Urinary bladder (tissue), 4 donors: ENCODE measurements around the gene ANLN. TPM values are rescaled to one million over a fixed set of nuclear protein-coding genes. Genes with fewer than 3 reads are reported as not detected.
"Not testable (repeated sequence)": the region's sequence is repeated elsewhere in the genome, so short reads cannot be mapped to it uniquely, and the experiment has no call there.

Experiments used
- DNase-seq: peaks from one replicate; pipeline ENCODE4 v3.0.0-alpha.2; 2015; ENCODE audit errors: extremely low spot score
- H3K27ac ChIP-seq: one replicate; pipeline ENCODE4 v1.5.1; 2013; ENCODE audit warnings: low read depth, mild to moderate bottlenecking, moderate library complexity
- H3K36me3 ChIP-seq: one replicate; pipeline ENCODE4 v1.6.1; 2013; ENCODE audit warnings: mild to moderate bottlenecking, moderate library complexity; ENCODE audit not compliant: insufficient read depth
- H3K4me1 ChIP-seq: one replicate; pipeline ENCODE4 v1.6.1; 2013; ENCODE audit warnings: mild to moderate bottlenecking, moderate library complexity; ENCODE audit not compliant: insufficient read depth
- H3K4me3 ChIP-seq: one replicate; pipeline ENCODE4 v1.5.1; 2013; ENCODE audit warnings: low read depth, low read length
- WGBS: extraction: QIAGEN DNeasy Blood & Tissue Kit; methylation state at CpG from one replicate; pipeline ENCODE4 v1.1.7; 2013; 5-methylcytosine and 5-hydroxymethylcytosine counted together
- polyA plus RNA-seq: library from polyadenylated mRNA; stranded (reverse); fragments of 200-250 nt; gene quantifications from one replicate; pipeline ENCODE4 v1.2.3, GENCODE V29; 2013
- total RNA-seq: library from RNA; depleted of rRNA; stranded (reverse); fragments of >200 nt; gene quantifications from one replicate; pipeline ENCODE4 v1.2.3, GENCODE V29; 2014
- donor health status: healthy with polysubstance abuse.
- donor health status: healthy.

Gene ANLN
- total and polyA plus RNA-seq, 2 donors: 1.4 to 66.0 TPM

DNA sequence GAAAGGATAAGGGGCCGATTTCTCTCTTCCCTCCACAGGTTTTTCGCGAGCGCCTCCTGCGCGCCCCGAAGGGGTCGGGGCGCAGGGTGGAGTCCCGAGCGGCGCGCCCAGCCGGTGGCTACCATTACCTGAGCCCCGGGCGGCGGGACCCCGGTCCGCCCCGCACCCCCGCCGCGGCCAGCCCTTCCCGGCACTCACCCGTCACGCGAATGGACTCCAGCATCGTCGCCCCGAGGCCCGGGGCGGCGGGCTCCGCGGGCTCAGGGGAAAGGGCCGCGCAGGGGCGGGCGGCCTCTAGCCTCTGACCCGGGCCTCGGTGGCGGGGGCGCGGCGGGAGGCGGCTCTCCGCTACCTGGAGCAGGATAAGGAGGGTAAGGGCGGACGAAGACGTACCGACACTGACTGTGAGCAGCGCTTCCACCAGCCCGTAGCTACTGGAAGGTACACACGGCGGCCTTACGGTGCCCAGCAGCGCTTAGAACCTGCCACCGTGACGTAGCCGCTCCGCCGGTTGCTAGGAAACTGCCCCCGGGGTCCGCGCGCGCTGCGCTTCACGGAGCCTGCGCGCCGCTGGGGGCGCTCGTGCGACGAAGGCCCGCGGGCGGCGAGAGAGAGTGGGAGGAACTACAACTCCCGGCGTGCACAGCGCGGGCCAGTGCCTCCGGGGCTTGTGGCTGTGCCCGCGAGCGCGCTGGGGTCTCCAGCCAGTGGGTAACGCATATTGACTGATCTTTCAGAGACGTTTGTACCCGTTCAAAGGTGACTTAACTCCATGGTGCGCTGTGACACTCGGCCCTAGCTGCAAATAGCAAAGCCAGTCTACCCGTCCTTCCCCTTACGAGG, 22.7 kb upstream of the ANLN start:
- Histone ChIP-seq H3K4me3 (peak overlapping the region; percentile 86), H3K27ac (no peak overlapping the region), H3K36me3 (no peaks in the 10 kb centered on the region), H3K4me1 (no peaks in the 10 kb centered on the region)
- DNase-seq: peak; percentile 55
- WGBS: under 1% methylated on average over 96 of the region's 96 CpGs

DNA sequence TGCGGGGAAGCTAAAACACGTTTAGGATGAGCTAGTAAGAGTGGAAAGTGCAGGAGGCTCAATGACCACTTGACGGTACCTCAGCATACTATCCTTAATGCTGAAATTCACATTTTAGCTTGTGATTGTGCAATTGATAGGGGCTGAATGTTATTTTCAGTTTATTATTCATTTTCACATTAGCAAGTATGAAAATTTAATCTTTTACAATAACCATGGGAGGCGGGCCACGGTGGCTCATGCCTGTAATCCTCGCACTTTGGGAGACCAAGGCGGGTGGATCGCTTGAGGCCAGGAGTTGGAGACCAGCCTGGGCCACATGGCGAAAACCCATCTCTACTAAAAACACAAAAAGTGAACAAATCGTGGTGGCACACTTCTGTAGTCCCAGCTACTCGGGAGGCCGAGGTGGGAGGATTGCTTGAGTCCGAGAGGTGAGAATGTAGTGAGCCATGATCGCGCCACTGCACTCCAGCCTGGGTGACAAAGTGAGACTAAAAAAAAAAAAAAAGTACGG, 22.0 kb upstream of the ANLN start:
- no peak for DNase-seq
- H3K4me1 ChIP-seq: no peaks in the 10 kb centered on the region
- H3K4me3 ChIP-seq: peak overlapping the region; percentile 86
- WGBS: 67% methylated on average over 16 of the region's 16 CpGs
- no peaks in the 10 kb centered on the region for H3K36me3 ChIP-seq
- no peak overlapping the region for H3K27ac ChIP-seq

DNA sequence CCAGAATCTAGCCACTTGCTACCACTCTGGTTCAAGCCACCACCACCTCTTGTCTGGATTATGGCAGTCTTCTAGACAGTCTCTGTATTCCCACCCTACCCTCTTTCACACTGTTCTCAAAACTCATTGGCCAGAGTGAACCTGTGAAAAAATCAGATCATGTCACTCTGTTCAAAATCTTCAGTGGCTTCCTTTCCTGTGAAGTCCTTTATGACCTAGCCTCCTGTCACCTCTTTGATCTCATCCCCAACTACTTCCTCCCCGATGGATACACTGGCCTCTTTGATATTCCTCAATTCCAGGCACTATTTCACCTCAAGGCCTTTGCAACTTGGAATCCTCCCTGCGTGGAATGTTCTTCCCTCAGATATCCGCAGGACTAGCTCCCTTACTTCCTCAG, 21.2 kb upstream of the ANLN start:
- Histone ChIP-seq H3K4me1 (no peaks in the 10 kb centered on the region), H3K27ac (no peak overlapping the region), H3K36me3 (no peaks in the 10 kb centered on the region), H3K4me3 (no peak overlapping the region)
- DNase-seq: no peak
- 67% methylated on average over 3 of the region's 3 CpGs for WGBS

DNA sequence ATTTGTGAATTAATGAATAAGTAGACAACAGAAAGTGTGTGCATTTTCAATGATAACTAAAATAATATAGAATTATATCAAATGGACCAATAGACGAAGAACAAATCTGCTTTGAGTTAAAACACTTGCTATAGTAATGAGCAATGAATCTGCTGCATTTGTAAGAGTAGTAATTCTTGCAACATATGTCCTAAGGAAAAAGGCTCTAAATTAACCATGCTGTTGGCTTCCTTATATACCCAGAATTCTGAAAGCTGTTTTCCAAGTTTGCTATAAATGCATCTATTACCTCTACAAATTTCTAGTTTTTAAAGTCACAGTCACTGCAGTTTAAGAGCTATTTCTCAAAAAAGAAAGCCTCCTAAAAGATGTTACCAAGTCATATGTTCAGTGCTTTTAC, 20.5 kb upstream of the ANLN start:
- no peaks in the 10 kb centered on the region for H3K36me3 ChIP-seq
- H3K4me1 ChIP-seq: no peaks in the 10 kb centered on the region
- no peak overlapping the region for H3K4me3 ChIP-seq
- no peak for DNase-seq
- H3K27ac ChIP-seq: no peak overlapping the region
- WGBS: 91% methylated on average over 1 of the region's 1 CpG

DNA sequence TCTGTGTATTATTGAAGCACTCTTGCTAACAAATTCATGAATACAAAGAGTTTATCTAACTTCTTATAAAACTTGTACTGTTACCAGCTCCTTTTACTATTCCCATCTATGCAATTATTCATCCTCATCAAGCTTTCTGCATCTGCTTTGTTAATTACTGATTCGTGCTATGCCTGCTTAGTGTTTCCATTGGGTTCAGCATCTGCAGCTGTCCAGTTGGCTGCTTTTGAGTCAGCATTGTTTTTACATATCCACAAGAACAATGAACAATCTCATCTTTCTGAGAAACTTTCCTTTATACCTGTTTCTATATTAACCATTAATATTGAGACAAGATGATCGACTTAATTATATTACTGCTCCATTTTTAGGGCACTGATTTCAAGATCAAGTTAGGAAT, 19.6 kb upstream of the ANLN start:
- H3K27ac ChIP-seq: no peak overlapping the region
- H3K36me3 ChIP-seq: no peaks in the 10 kb centered on the region
- WGBS: 85% methylated on average over 2 of the region's 2 CpGs
- H3K4me3 ChIP-seq: no peak overlapping the region
- no peaks in the 10 kb centered on the region for H3K4me1 ChIP-seq
- DNase-seq: no peak

DNA sequence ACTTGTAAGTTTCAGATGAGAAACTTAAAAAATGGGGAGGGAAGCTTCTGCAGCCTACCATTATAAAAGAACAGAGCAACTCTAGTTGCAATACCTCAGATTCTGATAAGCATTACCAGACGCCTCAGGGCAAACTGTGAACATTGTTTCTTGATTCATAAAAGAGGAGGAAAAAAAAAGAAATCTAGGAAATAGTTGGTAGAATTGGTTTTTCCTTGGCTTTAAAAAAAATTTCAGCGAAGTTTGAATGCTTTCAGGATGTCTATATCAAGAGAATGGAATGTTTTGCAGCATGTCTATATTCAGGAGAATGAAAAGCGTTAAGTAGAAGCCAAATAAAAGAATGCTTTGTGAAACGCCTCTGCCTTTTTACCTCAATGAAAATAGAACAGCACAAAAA, 17.5 kb upstream of the ANLN start:
- Histone ChIP-seq H3K27ac (no peak overlapping the region), H3K4me1 (no peaks in the 10 kb centered on the region), H3K4me3 (no peak overlapping the region), H3K36me3 (no peaks in the 10 kb centered on the region)
- no peak for DNase-seq
- WGBS: 60% methylated on average over 4 of the region's 4 CpGs

DNA sequence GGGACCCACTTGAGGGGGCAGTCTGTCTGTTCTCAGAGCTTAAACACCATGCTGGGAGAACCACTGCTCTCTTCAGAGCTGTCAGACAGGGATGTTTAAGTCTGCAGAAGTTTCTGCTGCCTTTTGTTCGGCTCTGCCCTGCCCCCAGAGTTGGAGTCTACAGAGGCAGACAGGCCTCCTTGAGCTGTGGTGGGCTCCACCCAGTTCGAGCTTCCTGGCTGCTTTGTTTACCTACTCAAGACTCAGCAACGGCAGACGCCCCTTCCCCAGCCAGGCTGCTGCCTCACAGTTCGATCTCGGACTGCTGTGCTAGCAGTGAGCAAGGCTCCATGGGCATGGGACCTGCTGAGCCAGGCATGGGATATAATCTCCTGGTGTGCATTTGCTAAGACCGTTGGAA, 11.1 kb upstream of the ANLN start:
- not testable (repeated sequence) for H3K4me1 ChIP-seq, H3K36me3 ChIP-seq, H3K4me3 ChIP-seq, DNase-seq, H3K27ac ChIP-seq
- WGBS: 77% methylated on average over 7 of the region's 7 CpGs

DNA sequence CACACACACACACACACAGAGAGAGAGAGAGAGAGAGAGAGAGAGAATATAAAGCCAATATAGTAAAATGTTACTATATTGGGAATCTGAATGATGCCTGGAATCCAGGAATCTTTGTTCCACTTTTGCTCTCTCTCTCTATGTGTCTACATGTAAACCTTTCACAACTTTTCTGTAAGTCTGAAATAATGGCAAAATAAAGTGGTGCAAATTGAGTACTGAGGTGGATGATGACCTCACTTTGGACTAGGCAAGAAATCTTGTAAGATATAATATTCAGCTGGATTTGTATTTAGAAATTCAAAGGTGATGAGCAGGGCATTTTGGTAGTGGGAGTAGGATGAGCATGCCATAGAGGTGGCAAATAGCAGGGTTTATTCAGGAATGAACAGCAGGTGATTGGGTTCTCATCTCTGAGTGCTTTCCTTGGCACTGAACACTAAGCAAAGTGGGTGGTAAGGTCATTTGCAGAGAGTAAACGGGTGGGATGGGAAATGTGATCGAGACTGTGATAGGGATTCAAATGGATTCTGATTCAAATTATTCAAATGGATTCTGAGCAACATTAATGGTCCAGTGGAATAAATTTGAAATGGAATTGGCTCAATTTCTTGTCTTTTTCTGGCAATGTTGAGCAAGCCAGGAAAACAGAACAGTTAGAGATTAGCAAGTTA, 9.7 kb upstream of the ANLN start:
- 70% methylated on average over 2 of the region's 2 CpGs for WGBS
- no peaks in the 10 kb centered on the region for H3K36me3 ChIP-seq
- no peak overlapping the region for H3K27ac ChIP-seq
- no peak overlapping the region for H3K4me3 ChIP-seq
- no peaks in the 10 kb centered on the region for H3K4me1 ChIP-seq
- no peak for DNase-seq

DNA sequence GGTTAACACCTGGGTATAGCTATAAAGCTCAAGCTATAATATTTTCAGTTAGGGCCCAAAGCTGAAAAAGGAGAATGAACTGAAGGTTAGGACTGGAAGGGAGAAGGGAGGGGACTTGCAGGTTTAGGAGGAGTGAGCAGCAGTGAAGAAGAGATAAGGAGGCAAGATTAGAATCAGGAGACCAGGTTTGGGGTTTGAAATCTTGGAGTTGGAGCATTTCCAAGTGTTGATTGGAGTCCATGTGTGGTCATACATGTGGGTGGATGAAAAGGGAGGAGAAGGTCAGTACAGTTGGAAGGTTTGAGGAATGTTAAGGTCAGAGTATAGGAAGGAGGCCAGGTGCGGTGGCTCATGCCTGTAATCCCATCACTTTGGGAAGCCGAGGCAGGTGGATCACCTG, 8.6 kb upstream of the ANLN start:
- WGBS: 98% methylated on average over 2 of the region's 2 CpGs
- no peak overlapping the region for H3K27ac ChIP-seq
- DNase-seq: no peak

DNA sequence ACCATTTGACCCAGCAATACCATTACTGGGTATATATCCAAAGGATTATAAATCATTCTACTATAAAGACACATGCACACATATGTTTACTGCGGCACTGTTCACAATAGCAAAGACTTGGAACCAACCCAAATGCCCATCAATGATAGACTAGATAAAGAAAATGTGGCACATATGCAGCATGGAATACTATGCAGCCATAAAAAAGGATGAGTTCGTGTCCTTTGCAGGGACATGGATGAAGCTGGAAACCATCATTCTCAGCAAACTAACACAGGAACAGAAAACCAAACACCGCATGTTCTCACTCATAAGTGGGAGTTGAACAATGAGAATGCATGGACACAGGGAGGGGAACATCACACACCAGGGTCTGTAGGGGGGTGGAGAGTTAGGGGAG, 6.4 kb upstream of the ANLN start:
- H3K4me3 ChIP-seq, H3K4me1 ChIP-seq, H3K36me3 ChIP-seq, H3K27ac ChIP-seq, DNase-seq: not testable (repeated sequence)
- WGBS: 98% methylated on average over 3 of the region's 3 CpGs

More for the DNA sequence above, 8.6 kb upstream of the ANLN start:
- Histone ChIP-seq H3K36me3 (no peaks in the 10 kb centered on the region), H3K4me1 (no peaks in the 10 kb centered on the region), H3K4me3 (no peak overlapping the region)

DNA sequence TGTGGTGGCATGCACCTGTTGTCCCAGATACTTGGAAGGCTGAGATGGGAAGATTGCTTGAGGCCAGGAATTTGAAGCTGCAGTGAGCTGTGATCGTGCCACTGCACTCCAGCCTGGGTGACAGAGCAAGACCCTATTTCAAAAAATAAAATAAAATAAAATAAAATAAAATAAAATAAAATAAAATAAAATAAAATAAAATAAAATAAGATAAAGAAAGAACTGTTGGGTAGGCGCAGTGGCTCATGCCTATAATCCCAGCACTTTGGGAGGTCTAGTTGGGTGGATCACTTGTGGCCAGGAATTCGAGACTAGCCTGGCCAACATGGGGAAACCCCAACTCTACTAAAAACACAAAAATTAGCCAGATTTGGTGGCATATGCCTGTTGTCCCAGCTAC, 4.0 kb upstream of the ANLN start:
- H3K4me3 ChIP-seq, H3K27ac ChIP-seq, H3K36me3 ChIP-seq, H3K4me1 ChIP-seq, DNase-seq: not testable (repeated sequence)
- WGBS: 97% methylated on average over 3 of the region's 3 CpGs

DNA sequence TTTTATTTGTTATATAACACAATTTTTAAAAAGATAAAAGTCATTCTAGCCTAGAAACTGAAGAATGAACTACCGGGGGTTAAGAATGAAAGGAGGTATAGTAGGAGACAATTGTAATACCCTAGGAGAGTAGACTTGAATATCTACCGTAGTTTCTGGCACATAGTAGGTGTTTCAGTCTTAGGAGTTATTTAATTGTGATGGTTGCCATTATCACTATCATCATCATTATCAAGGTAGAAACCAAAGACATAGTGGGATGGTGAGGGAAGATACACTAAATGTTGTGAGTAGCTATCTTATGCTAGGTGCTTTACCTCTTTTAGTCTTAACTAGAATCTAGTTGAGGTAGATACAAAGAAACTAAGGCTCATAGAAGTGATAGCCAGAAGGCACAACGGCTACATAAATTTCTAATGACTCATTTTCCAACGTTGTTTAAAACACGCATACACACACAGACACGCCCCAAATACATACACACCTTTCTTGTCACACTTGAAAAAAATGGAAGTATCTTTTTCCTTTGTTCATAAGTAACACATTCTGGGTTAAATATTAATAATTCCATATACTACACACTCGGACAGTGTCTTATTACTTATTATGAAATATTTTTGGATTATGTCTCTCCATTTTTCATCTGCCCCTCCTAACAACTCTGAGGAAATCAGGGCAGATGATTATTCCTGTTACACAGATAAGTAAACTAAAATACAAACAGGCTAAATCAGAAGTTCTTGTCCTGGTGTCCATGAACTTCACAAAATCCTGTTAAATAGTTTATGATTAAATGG, 2.0 kb upstream of the ANLN start:
- H3K27ac ChIP-seq: no peak overlapping the region
- no peak for DNase-seq
- 57% methylated on average over 7 of the region's 7 CpGs for WGBS

DNA sequence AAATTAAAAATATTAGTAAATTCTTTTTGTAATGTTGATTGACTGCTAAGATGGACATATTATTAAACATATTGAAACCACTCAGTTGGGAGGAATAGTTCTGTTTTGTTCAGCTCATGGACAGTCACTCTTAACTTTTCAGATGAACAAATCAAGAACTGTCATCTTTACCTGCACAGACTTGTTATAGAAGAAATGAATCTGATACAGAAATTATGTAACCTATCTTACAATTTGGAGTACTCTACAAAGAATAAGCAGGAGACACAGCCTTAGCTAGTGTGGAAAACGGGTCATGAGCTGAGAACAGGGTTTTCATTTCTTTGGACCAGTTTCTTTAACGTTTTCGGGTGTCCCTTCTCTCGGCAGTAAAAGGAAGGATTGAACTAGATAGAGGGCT, 1.2 kb upstream of the ANLN start:
- Histone ChIP-seq H3K36me3 (no peaks in the 10 kb centered on the region), H3K27ac (no peak overlapping the region)
- 21% methylated on average over 4 of the region's 4 CpGs for WGBS

More for the DNA sequence above, 2.0 kb upstream of the ANLN start:
- Histone ChIP-seq H3K4me3 (no peak overlapping the region), H3K36me3 (no peaks in the 10 kb centered on the region), H3K4me1 (no peaks in the 10 kb centered on the region)

More for the DNA sequence above, 1.2 kb upstream of the ANLN start:
- no peak for DNase-seq
- Histone ChIP-seq H3K4me1 (no peaks in the 10 kb centered on the region), H3K4me3 (no peak overlapping the region)
